ENCODE results near the gene UPK2.
"Not testable (repeated sequence)": the region's sequence is repeated elsewhere in the genome, so short reads cannot be mapped to it uniquely, and the experiment has no call there.

The UPK2 gene

DNA sequence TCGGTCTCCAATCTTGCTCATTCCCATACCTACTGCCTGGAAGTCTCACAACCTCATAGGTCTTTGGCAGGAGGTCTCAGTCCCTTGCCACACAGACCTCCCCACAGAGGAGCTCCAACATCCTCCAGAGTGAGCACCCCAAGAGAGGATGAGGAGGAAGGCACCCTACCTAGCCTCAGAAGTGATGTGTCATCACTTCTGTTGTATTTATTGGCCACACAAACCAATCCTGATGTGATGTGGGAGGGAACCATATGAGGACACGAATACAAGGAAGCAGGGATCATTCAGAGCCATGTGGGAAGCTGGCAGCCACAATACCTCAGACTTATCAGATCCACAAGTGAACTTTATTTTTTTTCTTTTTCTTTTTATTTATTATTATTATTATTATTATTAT is 9.0 kb upstream of the UPK2 start:
- Histone ChIP-seq H3K9me3 (ENCODE audit: low read depth, low read length) (no peaks in the 10 kb centered on the region), H3K4me3 (no peak overlapping the region), H3K36me3 (ENCODE audit: insufficient read depth, low read length) (no peaks in the 10 kb centered on the region), H3K27ac (no peak overlapping the region), H3K9ac (ENCODE audit: insufficient read length) (no peak overlapping the region)
- TF ChIP-seq EZH2 (IDR thresholded peaks at IDR 0.05) (no peak), FOXP2 (optimal IDR thresholded peaks at IDR 0.05; ENCODE audit: control extremely low read depth, extremely low read length, insufficient read depth) (no peak), POLR2AphosphoS5 (IDR thresholded peaks at IDR 0.05; ENCODE audit: borderline replicate concordance, low read depth, low read length) (no peak)
- no peak for DNase-seq (ENCODE audit: low read depth, low spot score)

DNA sequence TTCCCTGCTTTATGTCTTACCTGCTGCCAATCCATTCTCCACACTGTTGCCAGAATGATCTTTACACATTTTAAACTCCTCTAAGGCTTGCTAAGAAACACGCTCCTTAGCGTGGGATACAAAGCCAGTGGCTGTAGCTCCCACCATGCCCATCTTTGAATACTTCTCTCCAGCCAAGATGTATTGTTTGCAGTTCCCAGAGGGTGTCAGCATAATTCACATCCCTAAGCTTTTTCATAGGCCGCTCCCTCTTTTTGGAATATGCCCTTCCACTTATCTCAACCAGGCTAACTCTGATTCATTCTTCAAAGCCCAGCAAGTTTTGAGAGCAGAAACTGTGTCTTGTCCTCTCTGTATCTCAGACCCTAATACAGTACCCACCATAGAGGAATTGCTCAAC is 8.1 kb upstream of the UPK2 start:
- H3K27ac ChIP-seq: no peak overlapping the region
- no peaks in the 10 kb centered on the region for H3K36me3 ChIP-seq (ENCODE audit: insufficient read depth, low read length)
- no peak for TF ChIP-seq POLR2AphosphoS5 (IDR thresholded peaks at IDR 0.05; ENCODE audit: borderline replicate concordance, low read depth, low read length)
- no peak for TF ChIP-seq FOXP2 (optimal IDR thresholded peaks at IDR 0.05; ENCODE audit: control extremely low read depth, extremely low read length, insufficient read depth)
- no peak for TF ChIP-seq EZH2 (IDR thresholded peaks at IDR 0.05)
- no peak for DNase-seq (ENCODE audit: low read depth, low spot score)
- no peaks in the 10 kb centered on the region for H3K9me3 ChIP-seq (ENCODE audit: low read depth, low read length)
- H3K9ac ChIP-seq (ENCODE audit: insufficient read length): no peak overlapping the region
- H3K4me3 ChIP-seq: no peak overlapping the region

DNA sequence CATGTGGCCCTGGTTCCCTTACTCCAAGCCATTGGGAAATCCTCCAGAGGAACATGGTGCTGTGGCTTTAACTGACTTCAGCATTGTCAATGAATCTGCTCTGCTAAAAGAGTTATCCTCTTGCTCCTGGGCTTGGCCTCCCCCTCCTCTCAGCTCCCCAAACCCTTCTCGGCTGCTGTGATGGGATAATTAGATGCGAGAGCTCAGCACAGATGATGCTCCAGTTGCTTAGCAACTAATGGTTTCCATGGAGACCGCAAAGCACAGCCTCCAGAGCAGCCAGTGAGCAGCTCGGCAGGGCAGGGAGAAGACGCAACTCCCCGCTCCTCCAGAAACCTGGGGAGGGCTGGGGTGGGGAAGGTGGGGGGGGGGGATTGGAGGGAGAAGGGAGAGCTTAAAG is 2.8 kb upstream of the UPK2 start:
- H3K36me3 ChIP-seq (ENCODE audit: insufficient read depth, low read length): no peaks in the 10 kb centered on the region
- no peak overlapping the region for H3K9ac ChIP-seq (ENCODE audit: insufficient read length)
- no peak overlapping the region for H3K27ac ChIP-seq
- no peak for TF ChIP-seq FOXP2 (optimal IDR thresholded peaks at IDR 0.05; ENCODE audit: control extremely low read depth, extremely low read length, insufficient read depth)
- TF ChIP-seq EZH2 (IDR thresholded peaks at IDR 0.05): no peak
- TF ChIP-seq POLR2AphosphoS5 (IDR thresholded peaks at IDR 0.05; ENCODE audit: borderline replicate concordance, low read depth, low read length): no peak
- no peak for DNase-seq (ENCODE audit: low read depth, low spot score)
- no peak overlapping the region for H3K4me3 ChIP-seq
- H3K9me3 ChIP-seq (ENCODE audit: low read depth, low read length): no peaks in the 10 kb centered on the region

DNA sequence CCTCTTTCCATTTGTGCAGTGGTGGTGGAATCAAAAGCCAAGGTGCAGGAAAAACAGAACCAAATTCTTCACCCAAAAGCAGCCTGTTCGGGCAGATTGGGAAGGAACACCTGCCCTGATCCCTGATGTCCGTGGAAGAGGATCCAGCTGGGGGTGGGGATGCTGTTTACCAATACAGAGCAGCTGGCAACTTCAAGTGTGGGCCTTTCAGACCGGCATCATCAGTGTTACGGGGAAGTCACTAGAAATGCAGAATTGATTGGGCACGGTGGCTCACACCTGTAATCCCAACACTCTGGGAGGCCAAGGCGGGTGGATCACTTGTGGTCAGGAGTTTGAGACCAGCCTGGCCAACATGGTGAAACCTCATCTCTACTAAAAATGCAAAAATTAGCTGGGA is 2.1 kb upstream of the UPK2 start:
- not testable (repeated sequence) for H3K4me3 ChIP-seq; H3K36me3 ChIP-seq (ENCODE audit: insufficient read depth, low read length); H3K9me3 ChIP-seq (ENCODE audit: low read depth, low read length); H3K27ac ChIP-seq; H3K9ac ChIP-seq (ENCODE audit: insufficient read length); DNase-seq (ENCODE audit: low read depth, low spot score)

DNA sequence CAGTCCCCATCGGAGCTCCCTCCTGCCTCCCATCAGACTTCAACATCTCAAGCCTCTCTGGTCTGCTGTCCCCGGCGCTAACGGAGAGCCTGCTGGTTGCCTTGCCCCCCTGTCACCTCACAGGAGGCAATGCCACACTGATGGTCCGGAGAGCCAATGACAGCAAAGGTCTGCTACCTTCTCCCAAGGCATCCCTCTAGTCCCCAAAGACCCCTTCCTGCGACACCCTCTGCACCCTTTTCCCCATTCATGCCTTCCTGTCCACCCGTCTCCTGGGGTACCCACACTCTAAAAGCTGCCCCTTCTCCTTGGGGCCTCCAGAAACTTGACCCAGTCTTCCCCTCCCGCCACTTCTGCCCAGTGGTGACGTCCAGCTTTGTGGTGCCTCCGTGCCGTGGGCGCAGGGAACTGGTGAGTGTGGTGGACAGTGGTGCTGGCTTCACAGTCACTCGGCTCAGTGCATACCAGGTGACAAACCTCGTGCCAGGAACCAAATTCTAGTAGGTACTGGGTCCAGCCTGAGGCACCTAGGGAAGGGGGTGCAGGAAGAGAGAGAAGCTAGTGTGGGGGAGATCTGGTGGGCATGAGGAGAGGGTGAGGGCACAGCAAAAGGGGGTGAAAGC is 860 bp downstream of the UPK2 start:
- Histone ChIP-seq H3K4me3 (no peak overlapping the region), H3K9ac (ENCODE audit: insufficient read length) (no peak overlapping the region), H3K36me3 (ENCODE audit: insufficient read depth, low read length) (no peaks in the 10 kb centered on the region), H3K9me3 (ENCODE audit: low read depth, low read length) (no peaks in the 10 kb centered on the region), H3K27ac (no peak overlapping the region)
- no peak for TF ChIP-seq EZH2 (IDR thresholded peaks at IDR 0.05)
- DNase-seq (ENCODE audit: low read depth, low spot score): no peak

DNA sequence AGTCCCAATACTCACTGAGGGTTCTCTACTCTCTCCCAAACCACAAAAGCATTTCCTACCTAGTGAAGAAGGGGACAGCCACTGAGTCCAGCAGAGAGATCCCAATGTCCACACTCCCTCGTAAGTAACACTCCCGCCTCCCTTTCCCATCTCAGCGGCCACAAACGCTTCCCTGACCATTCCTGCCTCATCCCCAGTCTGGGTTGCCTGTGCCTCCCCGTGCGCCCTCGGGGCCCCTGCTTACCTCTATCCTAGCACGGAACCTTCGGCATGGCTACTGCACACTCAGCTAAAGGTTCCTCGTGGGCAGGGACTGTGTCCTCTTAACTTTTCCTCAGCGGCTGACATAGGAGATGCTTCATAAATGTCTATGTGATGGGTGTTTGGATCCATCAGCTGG is 1.5 kb downstream of the UPK2 start:
- TF ChIP-seq POLR2AphosphoS5 (IDR thresholded peaks at IDR 0.05; ENCODE audit: borderline replicate concordance, low read depth, low read length) (no peak), FOXP2 (optimal IDR thresholded peaks at IDR 0.05; ENCODE audit: control extremely low read depth, extremely low read length, insufficient read depth) (no peak), EZH2 (IDR thresholded peaks at IDR 0.05) (no peak)
- H3K27ac ChIP-seq: no peak overlapping the region
- no peak overlapping the region for H3K4me3 ChIP-seq
- H3K9me3 ChIP-seq (ENCODE audit: low read depth, low read length): no peaks in the 10 kb centered on the region
- DNase-seq (ENCODE audit: low read depth, low spot score): no peak
- no peaks in the 10 kb centered on the region for H3K36me3 ChIP-seq (ENCODE audit: insufficient read depth, low read length)
- H3K9ac ChIP-seq (ENCODE audit: insufficient read length): no peak overlapping the region

DNA sequence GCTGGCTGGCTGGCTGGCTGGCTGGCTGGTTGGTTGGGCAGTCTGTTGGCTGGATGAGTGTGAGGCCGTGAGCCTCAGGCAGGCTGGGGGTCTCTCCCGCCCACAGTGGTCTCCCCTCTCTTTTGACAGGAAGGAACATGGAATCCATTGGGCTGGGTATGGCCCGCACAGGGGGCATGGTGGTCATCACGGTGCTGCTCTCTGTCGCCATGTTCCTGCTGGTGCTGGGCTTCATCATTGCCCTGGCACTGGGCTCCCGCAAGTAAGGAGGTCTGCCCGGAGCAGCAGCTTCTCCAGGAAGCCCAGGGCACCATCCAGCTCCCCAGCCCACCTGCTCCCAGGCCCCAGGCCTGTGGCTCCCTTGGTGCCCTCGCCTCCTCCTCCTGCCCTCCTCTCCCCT is 1.9 kb downstream of the UPK2 start:
- Histone ChIP-seq H3K36me3 (ENCODE audit: insufficient read depth, low read length) (no peaks in the 10 kb centered on the region), H3K27ac (no peak overlapping the region), H3K9ac (ENCODE audit: insufficient read length) (no peak overlapping the region), H3K4me3 (no peak overlapping the region), H3K9me3 (ENCODE audit: low read depth, low read length) (no peaks in the 10 kb centered on the region)
- TF ChIP-seq POLR2AphosphoS5 (IDR thresholded peaks at IDR 0.05; ENCODE audit: borderline replicate concordance, low read depth, low read length) (no peak), FOXP2 (optimal IDR thresholded peaks at IDR 0.05; ENCODE audit: control extremely low read depth, extremely low read length, insufficient read depth) (no peak), EZH2 (IDR thresholded peaks at IDR 0.05) (no peak)
- no peak for DNase-seq (ENCODE audit: low read depth, low spot score)

DNA sequence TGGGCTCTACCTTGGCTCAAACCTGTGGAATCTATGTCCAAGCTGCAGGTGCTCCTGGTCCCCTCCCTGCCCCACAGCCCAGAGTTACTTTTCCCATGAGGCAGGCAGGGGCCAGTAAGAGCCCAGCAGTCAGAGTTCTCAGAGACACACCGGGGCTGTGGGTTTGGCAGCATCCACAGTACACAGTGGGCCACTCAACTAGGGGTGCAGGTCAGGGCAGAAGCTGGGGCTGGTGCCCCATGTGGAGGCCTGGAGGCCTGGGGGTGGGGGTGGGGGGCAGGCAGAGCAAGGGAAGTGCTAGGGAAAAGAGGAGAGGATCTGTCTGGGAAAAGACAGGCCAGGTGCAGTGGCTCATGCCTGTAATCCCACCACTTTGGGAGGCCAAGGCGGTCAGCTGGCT is 2.5 kb downstream of the UPK2 start:
- Histone ChIP-seq H3K9me3 (ENCODE audit: low read depth, low read length) (no peaks in the 10 kb centered on the region), H3K9ac (ENCODE audit: insufficient read length) (no peak overlapping the region), H3K27ac (no peak overlapping the region), H3K4me3 (no peak overlapping the region), H3K36me3 (ENCODE audit: insufficient read depth, low read length) (no peaks in the 10 kb centered on the region)
- TF ChIP-seq POLR2AphosphoS5 (IDR thresholded peaks at IDR 0.05; ENCODE audit: borderline replicate concordance, low read depth, low read length) (no peak), EZH2 (IDR thresholded peaks at IDR 0.05) (no peak), FOXP2 (optimal IDR thresholded peaks at IDR 0.05; ENCODE audit: control extremely low read depth, extremely low read length, insufficient read depth) (no peak)
- DNase-seq (ENCODE audit: low read depth, low spot score): no peak

DNA sequence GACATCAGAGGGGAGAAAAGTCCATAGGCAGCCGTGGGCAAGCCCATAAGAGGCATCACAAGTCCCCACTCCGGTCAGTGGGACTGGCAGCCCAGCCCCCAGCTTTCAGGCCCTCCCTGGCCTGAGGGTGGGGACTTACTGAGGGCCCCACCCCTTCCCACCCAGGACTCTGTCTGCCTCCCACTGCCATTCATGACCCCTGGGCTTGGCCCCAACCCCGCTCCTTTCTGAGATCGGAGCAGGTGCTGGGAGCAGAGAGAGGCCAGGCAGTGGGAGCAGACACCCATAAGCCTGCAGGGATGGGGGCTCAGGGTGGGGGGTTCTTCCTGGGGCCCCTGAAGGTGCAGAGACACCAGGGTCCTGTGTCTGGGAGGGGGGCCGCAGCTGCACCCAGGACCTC is 5.1 kb downstream of the UPK2 start:
- Histone ChIP-seq H3K9me3 (ENCODE audit: low read depth, low read length) (no peaks in the 10 kb centered on the region), H3K27ac (no peak overlapping the region), H3K36me3 (ENCODE audit: insufficient read depth, low read length) (no peaks in the 10 kb centered on the region), H3K9ac (ENCODE audit: insufficient read length) (no peak overlapping the region), H3K4me3 (no peak overlapping the region)
- no peak for DNase-seq (ENCODE audit: low read depth, low spot score)
- TF ChIP-seq EZH2 (IDR thresholded peaks at IDR 0.05): no peak
- no peak for TF ChIP-seq FOXP2 (optimal IDR thresholded peaks at IDR 0.05; ENCODE audit: control extremely low read depth, extremely low read length, insufficient read depth)
- TF ChIP-seq POLR2AphosphoS5 (IDR thresholded peaks at IDR 0.05; ENCODE audit: borderline replicate concordance, low read depth, low read length): no peak
